Neural cell (in vitro differentiated cells): ENCODE data around the gene B4GALT5. TPM values are rescaled to one million over a fixed set of nuclear protein-coding genes. Genes with fewer than 3 reads are reported as not detected.

ENCODE experiments used
- H2AFZ ChIP-seq: fragments of 200-600, 300-800 bp; sonication (generic), shearing (Covaris generic); 2 replicates; pipeline ENCODE4 v1.6.0; 2014; ENCODE audit warnings: low read depth, mild to moderate bottlenecking, antibody characterized with exemption, low read length, moderate library complexity
- H3F3A ChIP-seq: fragments of 200-600 bp; shearing (Covaris generic); 2 replicates; pipeline ENCODE4 v1.6.1; 2016; ENCODE audit warnings: mild to moderate bottlenecking, moderate library complexity, mixed read lengths, antibody characterized with exemption, low read length; ENCODE audit not compliant: insufficient read depth, poor library complexity, severe bottlenecking
- H3K27ac ChIP-seq: fragments of 200-600, 300-800 bp; sonication (generic), shearing (Covaris generic); 2 replicates; pipeline ENCODE4 v1.5.1; 2014; ENCODE audit warnings: mild to moderate bottlenecking, low read length, moderate library complexity
- H3K27me3 ChIP-seq: fragments of 300-800, 200-600 bp; sonication (generic), shearing (Covaris generic); 2 replicates; pipeline ENCODE4 v1.6.0; 2014; ENCODE audit warnings: mild to moderate bottlenecking, low read depth, low read length, moderate library complexity; ENCODE audit not compliant: insufficient read depth
- H3K36me3 ChIP-seq: fragments of 300-800, 200-600 bp; sonication (generic), shearing (Covaris generic); 2 replicates; pipeline ENCODE4 v1.5.1; 2014; ENCODE audit warnings: mild to moderate bottlenecking, antibody characterized with exemption, low read length, moderate library complexity; ENCODE audit not compliant: insufficient read depth
- H3K4me2 ChIP-seq: fragments of 300-800, 200-600 bp; sonication (generic), shearing (Covaris generic); 2 replicates; pipeline ENCODE4 v1.6.0; 2014; ENCODE audit warnings: mild to moderate bottlenecking, low read length
- H3K4me3 ChIP-seq: fragments of 300-800, 200-600 bp; sonication (generic), shearing (Covaris generic); 2 replicates; pipeline ENCODE4 v1.5.1; 2014; ENCODE audit warnings: mild to moderate bottlenecking, low read length, moderate library complexity
- H3K79me2 ChIP-seq: fragments of 200-600 bp; shearing (Covaris generic); replicated peaks from 2 replicates; pipeline ENCODE4 v1.6.0; 2014; ENCODE audit warnings: mild to moderate bottlenecking, low read length, moderate library complexity; ENCODE audit not compliant: insufficient read depth
- H3K9ac ChIP-seq: fragments of 300-800, 200-600 bp; sonication (generic), shearing (Covaris generic); 2 replicates; pipeline ENCODE4 v1.6.1; 2016; ENCODE audit warnings: mild to moderate bottlenecking, low read length, mixed read lengths
- H3K9me2 ChIP-seq: fragments of 200-600 bp; shearing (Covaris generic); 2 replicates; pipeline ENCODE4 v1.6.1; 2016; ENCODE audit warnings: mild to moderate bottlenecking, low read length, mixed read lengths; ENCODE audit not compliant: insufficient read depth
- H3K9me3 ChIP-seq: fragments of 200-600, 300-800 bp; sonication (generic), shearing (Covaris generic); 2 replicates; pipeline ENCODE4 v1.6.1; 2016; ENCODE audit warnings: mild to moderate bottlenecking, mixed run types, low read length, moderate library complexity, mixed read lengths
- H4K20me1 ChIP-seq: fragments of 200-600 bp; shearing (Covaris generic); 2 replicates; pipeline ENCODE4 v1.6.1; 2016; ENCODE audit warnings: mild to moderate bottlenecking, mixed run types; ENCODE audit not compliant: insufficient read depth
- CTCF ChIP-seq: fragments of 450-650 bp; IDR thresholded peaks from 2 replicates; pipeline ENCODE4 v1.5.1; 2014; ENCODE audit warnings: antibody characterized with exemption, mild to moderate bottlenecking, moderate library complexity; ENCODE audit not compliant: poor library complexity, severe bottlenecking
- EP300 ChIP-seq: fragments of 450-650 bp; conservative IDR thresholded peaks from 2 replicates; pipeline ENCODE4 v1.6.1; 2014; ENCODE audit warnings: antibody characterized with exemption, mild to moderate bottlenecking, moderate library complexity; ENCODE audit not compliant: poor library complexity, severe bottlenecking
- EZH2 ChIP-seq: fragments of 200-600, 300-800 bp; shearing (Covaris generic), sonication (generic); IDR thresholded peaks from 2 replicates; pipeline ENCODE4 v1.6.1; 2014; ENCODE audit warnings: antibody characterized with exemption, low read length, borderline replicate concordance, mild to moderate bottlenecking; ENCODE audit not compliant: insufficient read depth, poor library complexity, severe bottlenecking
- MXI1 ChIP-seq: fragments of 450-650 bp; conservative IDR thresholded peaks from 2 replicates; pipeline ENCODE4 v1.6.1; 2014; ENCODE audit warnings: antibody characterized with exemption, mild to moderate bottlenecking; ENCODE audit not compliant: poor library complexity, severe bottlenecking
- POLR2AphosphoS5 ChIP-seq: IDR thresholded peaks from 2 replicates; pipeline ENCODE4 v1.6.1; 2012
- RAD21 ChIP-seq: fragments of 450-650 bp; conservative IDR thresholded peaks from 2 replicates; pipeline ENCODE4 v1.6.1; 2014; ENCODE audit warnings: antibody characterized with exemption, mild to moderate bottlenecking, moderate library complexity
- REST ChIP-seq: IDR thresholded peaks from 2 replicates; pipeline ENCODE4 v1.6.1; 2012; ENCODE audit warnings: borderline replicate concordance
- SMC3 ChIP-seq: fragments of 450-650 bp; conservative IDR thresholded peaks from 2 replicates; pipeline ENCODE4 v1.6.1; 2014; ENCODE audit warnings: antibody characterized with exemption, mild to moderate bottlenecking, moderate library complexity; ENCODE audit not compliant: poor library complexity
- TAF1 ChIP-seq: IDR thresholded peaks from 2 replicates; pipeline ENCODE4 v1.6.1; 2012; ENCODE audit warnings: low read depth
- polyA plus RNA-seq: library from polyadenylated mRNA; depleted of rRNA; stranded (reverse); fragments of >200 nt; gene quantifications from 2 replicates; pipeline ENCODE4 v1.2.3, GENCODE V29; 2014

B4GALT5 gene
- polyA plus RNA-seq, 1 donor from 2014 or later: 34.7 TPM

- no peak overlapping the region for H3K4me2 ChIP-seq
- H4K20me1 ChIP-seq: no peaks in the 10 kb centered on the region
- H3K79me2 ChIP-seq: peaks cover 91% of the 10 kb centered on the region
- H3K27ac ChIP-seq: no peak overlapping the region
- H3K9ac ChIP-seq: no peak overlapping the region
- TF ChIP-seq MXI1: no peak
- H3K9me3 ChIP-seq: no peaks in the 10 kb centered on the region
- H2AFZ ChIP-seq: no peak overlapping the region
- no peaks in the 10 kb centered on the region for H3F3A ChIP-seq
- no peaks in the 10 kb centered on the region for H3K9me2 ChIP-seq
- H3K36me3 ChIP-seq: no peaks in the 10 kb centered on the region
- no peak overlapping the region for H3K4me3 ChIP-seq
- H3K27me3 ChIP-seq: no peaks in the 10 kb centered on the region
Measured at GRCh38 chr20:49699200-49699992, 14.3 kb downstream of the B4GALT5 start.

GRCh38 chr20:49698477-49698876 lies 15.2 kb downstream of the B4GALT5 start:
- TF ChIP-seq MXI1 (no peak), RAD21 (no peak), EP300 (no peak), REST (no peak), POLR2AphosphoS5 (no peak), SMC3 (no peak), TAF1 (no peak), EZH2 (no peak), CTCF (no peak)
- H3K27me3 ChIP-seq: no peaks in the 10 kb centered on the region
- H3K36me3 ChIP-seq: no peaks in the 10 kb centered on the region

More at GRCh38 chr20:49698477-49698876, 15.2 kb downstream of the B4GALT5 start:
- Histone ChIP-seq H3K9me2 (no peaks in the 10 kb centered on the region), H3K9me3 (no peaks in the 10 kb centered on the region), H3K4me3 (no peak overlapping the region), H3K4me2 (no peak overlapping the region), H2AFZ (no peak overlapping the region), H3K79me2 (peaks cover 93% of the 10 kb centered on the region), H3K9ac (no peak overlapping the region), H3K27ac (no peak overlapping the region), H4K20me1 (no peaks in the 10 kb centered on the region), H3F3A (no peaks in the 10 kb centered on the region)
